ENCODE data around the gene SEC23B. TPM values are rescaled to one million over a fixed set of nuclear protein-coding genes. Genes with fewer than 3 reads are reported as not detected.
A peak's percentile ranks its signal among the peaks of the same experiment; 100 is the strongest.

The SEC23B gene
- total and polyA plus RNA-seq, 2 of the 13 experiments (the other 11 are each of a cell fraction or from before 2014, with no cell fraction given) = 114 to 120 TPM

DNA sequence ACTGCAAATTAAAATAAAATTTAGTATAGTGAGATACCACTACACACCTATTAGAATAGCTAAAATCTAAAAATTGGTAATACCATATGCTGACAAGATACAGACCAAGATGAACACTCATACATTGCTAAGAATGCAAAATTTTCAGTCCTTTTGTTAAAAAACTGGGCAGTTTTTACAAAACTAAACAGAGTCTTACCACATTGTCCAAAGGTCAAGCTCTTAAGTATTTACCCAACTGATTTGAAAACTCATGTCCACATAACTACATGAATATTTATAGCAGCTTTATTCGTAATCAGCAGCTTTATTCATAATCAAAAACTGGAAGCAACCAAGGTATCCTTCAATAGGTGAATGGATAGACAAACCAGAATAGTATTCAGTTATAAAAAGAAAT lies 30.5 kb upstream of the SEC23B start (continued):
- TF ChIP-seq, protein P1, sequence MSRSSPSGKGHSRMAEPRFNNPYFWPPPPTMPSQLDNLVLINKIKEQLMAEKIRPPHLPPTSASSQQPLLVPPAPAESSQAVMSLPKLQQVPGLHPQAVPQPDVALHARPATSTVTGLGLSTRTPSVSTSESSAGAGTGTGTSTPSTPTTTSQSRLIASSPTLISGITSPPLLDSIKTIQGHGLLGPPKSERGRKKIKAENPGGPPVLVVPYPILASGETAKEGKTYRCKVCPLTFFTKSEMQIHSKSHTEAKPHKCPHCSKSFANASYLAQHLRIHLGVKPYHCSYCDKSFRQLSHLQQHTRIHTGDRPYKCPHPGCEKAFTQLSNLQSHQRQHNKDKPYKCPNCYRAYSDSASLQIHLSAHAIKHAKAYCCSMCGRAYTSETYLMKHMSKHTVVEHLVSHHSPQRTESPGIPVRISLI (CRISPR knock-in tag; IDR thresholded peaks at IDR 0.05; ENCODE audit: borderline replicate concordance) = 0 out of 2 replicates have a peak, but pooled peaks have one; percentile 6
- TF ChIP-seq SMARCE1 (IDR thresholded peaks at IDR 0.05; ENCODE audit: borderline replicate concordance) (no peak), RFXAP (CRISPR knock-in tag; IDR thresholded peaks at IDR 0.05; ENCODE audit: borderline replicate concordance) (no peak), HNF4A (CRISPR knock-in tag; IDR thresholded peaks at IDR 0.05) (peak; percentile 52), TEAD2 (CRISPR knock-in tag; IDR thresholded peaks at IDR 0.05) (no peak), NFE2 (CRISPR knock-in tag; IDR thresholded peaks at IDR 0.05) (no peak), NR1H2 (CRISPR knock-in tag; IDR thresholded peaks at IDR 0.05; ENCODE audit: borderline replicate concordance, low read depth) (no peak), ZNF263 (CRISPR knock-in tag; IDR thresholded peaks at IDR 0.05) (no peak), NRL (CRISPR knock-in tag; IDR thresholded peaks at IDR 0.05; ENCODE audit: borderline replicate concordance) (no peak), ZSCAN20 (CRISPR knock-in tag; IDR thresholded peaks at IDR 0.05; ENCODE audit: borderline replicate concordance) (no peak), SRSF9 (IDR thresholded peaks at IDR 0.05; ENCODE audit: borderline replicate concordance, insufficient read depth, low read depth, low read length, poor library complexity, severe bottlenecking) (no peak), ZNF850 (CRISPR knock-in tag; conservative IDR thresholded peaks at IDR 0.05) (no peak), ZNF790 (CRISPR knock-in tag; IDR thresholded peaks at IDR 0.05; ENCODE audit: borderline replicate concordance) (no peak), MAZ (IDR thresholded peaks at IDR 0.05; ENCODE audit: borderline replicate concordance, low read depth, low read length) (no peak), MAZ (CRISPR knock-in tag; IDR thresholded peaks at IDR 0.05; ENCODE audit: low read depth) (no peak), ZSCAN21 (CRISPR knock-in tag; IDR thresholded peaks at IDR 0.05; ENCODE audit: borderline replicate concordance) (no peak), SNAPC2 (CRISPR knock-in tag; IDR thresholded peaks at IDR 0.05) (0 out of 2 replicates have a peak, but pooled peaks have one; percentile 7), SOX13 (IDR thresholded peaks at IDR 0.05) (no peak), SOX13 (CRISPR knock-in tag; conservative IDR thresholded peaks at IDR 0.05 in 1 of 2, IDR thresholded peaks at IDR 0.05 in 1 of 2) (peak in 1 of 2 experiments; percentile 13; a peak in 1 of 4 replicates)
- TF ChIP-seq, protein P2, sequence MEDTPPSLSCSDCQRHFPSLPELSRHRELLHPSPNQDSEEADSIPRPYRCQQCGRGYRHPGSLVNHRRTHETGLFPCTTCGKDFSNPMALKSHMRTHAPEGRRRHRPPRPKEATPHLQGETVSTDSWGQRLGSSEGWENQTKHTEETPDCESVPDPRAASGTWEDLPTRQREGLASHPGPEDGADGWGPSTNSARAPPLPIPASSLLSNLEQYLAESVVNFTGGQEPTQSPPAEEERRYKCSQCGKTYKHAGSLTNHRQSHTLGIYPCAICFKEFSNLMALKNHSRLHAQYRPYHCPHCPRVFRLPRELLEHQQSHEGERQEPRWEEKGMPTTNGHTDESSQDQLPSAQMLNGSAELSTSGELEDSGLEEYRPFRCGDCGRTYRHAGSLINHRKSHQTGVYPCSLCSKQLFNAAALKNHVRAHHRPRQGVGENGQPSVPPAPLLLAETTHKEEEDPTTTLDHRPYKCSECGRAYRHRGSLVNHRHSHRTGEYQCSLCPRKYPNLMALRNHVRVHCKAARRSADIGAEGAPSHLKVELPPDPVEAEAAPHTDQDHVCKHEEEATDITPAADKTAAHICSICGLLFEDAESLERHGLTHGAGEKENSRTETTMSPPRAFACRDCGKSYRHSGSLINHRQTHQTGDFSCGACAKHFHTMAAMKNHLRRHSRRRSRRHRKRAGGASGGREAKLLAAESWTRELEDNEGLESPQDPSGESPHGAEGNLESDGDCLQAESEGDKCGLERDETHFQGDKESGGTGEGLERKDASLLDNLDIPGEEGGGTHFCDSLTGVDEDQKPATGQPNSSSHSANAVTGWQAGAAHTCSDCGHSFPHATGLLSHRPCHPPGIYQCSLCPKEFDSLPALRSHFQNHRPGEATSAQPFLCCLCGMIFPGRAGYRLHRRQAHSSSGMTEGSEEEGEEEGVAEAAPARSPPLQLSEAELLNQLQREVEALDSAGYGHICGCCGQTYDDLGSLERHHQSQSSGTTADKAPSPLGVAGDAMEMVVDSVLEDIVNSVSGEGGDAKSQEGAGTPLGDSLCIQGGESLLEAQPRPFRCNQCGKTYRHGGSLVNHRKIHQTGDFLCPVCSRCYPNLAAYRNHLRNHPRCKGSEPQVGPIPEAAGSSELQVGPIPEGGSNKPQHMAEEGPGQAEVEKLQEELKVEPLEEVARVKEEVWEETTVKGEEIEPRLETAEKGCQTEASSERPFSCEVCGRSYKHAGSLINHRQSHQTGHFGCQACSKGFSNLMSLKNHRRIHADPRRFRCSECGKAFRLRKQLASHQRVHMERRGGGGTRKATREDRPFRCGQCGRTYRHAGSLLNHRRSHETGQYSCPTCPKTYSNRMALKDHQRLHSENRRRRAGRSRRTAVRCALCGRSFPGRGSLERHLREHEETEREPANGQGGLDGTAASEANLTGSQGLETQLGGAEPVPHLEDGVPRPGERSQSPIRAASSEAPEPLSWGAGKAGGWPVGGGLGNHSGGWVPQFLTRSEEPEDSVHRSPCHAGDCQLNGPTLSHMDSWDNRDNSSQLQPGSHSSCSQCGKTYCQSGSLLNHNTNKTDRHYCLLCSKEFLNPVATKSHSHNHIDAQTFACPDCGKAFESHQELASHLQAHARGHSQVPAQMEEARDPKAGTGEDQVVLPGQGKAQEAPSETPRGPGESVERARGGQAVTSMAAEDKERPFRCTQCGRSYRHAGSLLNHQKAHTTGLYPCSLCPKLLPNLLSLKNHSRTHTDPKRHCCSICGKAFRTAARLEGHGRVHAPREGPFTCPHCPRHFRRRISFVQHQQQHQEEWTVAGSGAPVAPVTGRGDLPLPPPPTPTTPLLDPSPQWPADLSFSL (CRISPR knock-in tag; IDR thresholded peaks at IDR 0.05) = no peak
- TF ChIP-seq, protein P3, sequence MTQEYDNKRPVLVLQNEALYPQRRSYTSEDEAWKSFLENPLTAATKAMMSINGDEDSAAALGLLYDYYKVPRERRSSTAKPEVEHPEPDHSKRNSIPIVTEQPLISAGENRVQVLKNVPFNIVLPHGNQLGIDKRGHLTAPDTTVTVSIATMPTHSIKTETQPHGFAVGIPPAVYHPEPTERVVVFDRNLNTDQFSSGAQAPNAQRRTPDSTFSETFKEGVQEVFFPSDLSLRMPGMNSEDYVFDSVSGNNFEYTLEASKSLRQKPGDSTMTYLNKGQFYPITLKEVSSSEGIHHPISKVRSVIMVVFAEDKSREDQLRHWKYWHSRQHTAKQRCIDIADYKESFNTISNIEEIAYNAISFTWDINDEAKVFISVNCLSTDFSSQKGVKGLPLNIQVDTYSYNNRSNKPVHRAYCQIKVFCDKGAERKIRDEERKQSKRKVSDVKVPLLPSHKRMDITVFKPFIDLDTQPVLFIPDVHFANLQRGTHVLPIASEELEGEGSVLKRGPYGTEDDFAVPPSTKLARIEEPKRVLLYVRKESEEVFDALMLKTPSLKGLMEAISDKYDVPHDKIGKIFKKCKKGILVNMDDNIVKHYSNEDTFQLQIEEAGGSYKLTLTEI (CRISPR knock-in tag; conservative IDR thresholded peaks at IDR 0.05) = no peak
